T-cell (primary cell): ENCODE measurements around the gene LRRC8A. TPM values are rescaled to one million over a fixed set of nuclear protein-coding genes. Genes with fewer than 3 reads are reported as not detected.
A peak's percentile ranks its signal among the peaks of the same experiment; 100 is the strongest.

Experiments
- ATAC-seq, 4 experiments: fragments of 200-7000 bp in 3 of 4; fragments of 150-1000 bp in 1 of 4; cut with Tn5 transposase; replicated peaks in 1 of 4; 1 replicate in 3 of 4; 2 replicates in 1 of 4; pipeline ENCODE4 v1.10.0; 2021; ENCODE audit warnings: moderate library complexity in 3 of 4, mild to moderate bottlenecking in 2 of 4, moderate number of reproducible peaks in 1 of 4
- CTCF ChIA-PET, 2 donors: fragments of 300-600 bp; sonication (Branson Sonifier 250); formaldehyde crosslinking; loops; one replicate each; lab custom pipeline; 2022; ENCODE audit warnings: antibody characterized with exemption in 2 of 2; lab: Charles Lee
- POLR2A ChIA-PET, 2 donors: fragments of 300-600 bp; sonication (Branson Sonifier 250); formaldehyde crosslinking; loops; one replicate each; lab custom pipeline; 2022; ENCODE audit warnings: antibody characterized with exemption in 2 of 2; lab: Charles Lee
- DNase-seq, 35 experiments: peaks; one replicate each; pipeline versions ENCODE4 v3.0.0 to v3.0.0-alpha.2; 2013 to 2023
- H3K27ac ChIP-seq: one replicate; pipeline ENCODE4 v1.5.1; 2013; ENCODE audit warnings: low read length
- H3K27me3 ChIP-seq, 2 experiments: replicated peaks in 1 of 2; 1 replicate in 1 of 2; 2 replicates in 1 of 2; pipeline versions ENCODE4 v1.6.1 to v1.7.0; 2013; ENCODE audit warnings: low read length in 1 of 2, mixed read lengths in 1 of 2; ENCODE audit not compliant: control insufficient read depth in 2 of 2, insufficient read depth in 2 of 2; ENCODE audit errors: extremely low read depth in 1 of 2
- H3K36me3 ChIP-seq, 2 donors: 1 replicate in 1 of 2; 2 replicates in 1 of 2; pipeline versions ENCODE4 v1.6.1 to v1.7.0; 2013; ENCODE audit warnings: low read length in 1 of 2; ENCODE audit not compliant: control insufficient read depth in 2 of 2, insufficient read depth in 1 of 2; ENCODE audit errors: extremely low read depth in 1 of 2
- H3K4me1 ChIP-seq, 2 experiments: 1 replicate in 1 of 2; 2 replicates in 1 of 2; pipeline versions ENCODE4 v1.6.1 to v1.7.0; 2013; ENCODE audit warnings: low read length in 2 of 2, mixed read lengths in 1 of 2; ENCODE audit not compliant: insufficient read depth in 2 of 2, control insufficient read depth in 1 of 2; ENCODE audit errors: extremely low read depth in 1 of 2
- H3K4me3 ChIP-seq, 2 donors: 1 replicate in 1 of 2; 2 replicates in 1 of 2; pipeline versions ENCODE4 v1.5.1 to v1.7.0; 2013; ENCODE audit warnings: mild to moderate bottlenecking in 2 of 2, low read length in 1 of 2, moderate library complexity in 1 of 2; ENCODE audit not compliant: control insufficient read depth in 1 of 2; ENCODE audit errors: extremely low read depth in 1 of 2
- H3K9me3 ChIP-seq: 2 replicates; pipeline ENCODE4 v1.7.0; 2013
- H3K27ac Mint-ChIP-seq, 2 donors: one replicate each; pipeline ENCODE4 v1.8.0; 2020 to 2021; ENCODE audit warnings: mild to moderate bottlenecking in 2 of 2, mixed read lengths in 2 of 2
- H3K27me3 Mint-ChIP-seq, 2 donors: one replicate each; pipeline ENCODE4 v1.8.0; 2021 to 2022; ENCODE audit warnings: mixed read lengths in 2 of 2
- H3K36me3 Mint-ChIP-seq: one replicate; pipeline ENCODE4 v1.8.0; 2021; ENCODE audit warnings: mixed read lengths
- H3K4me1 Mint-ChIP-seq, 3 donors: one replicate each; pipeline ENCODE4 v1.8.0; 2020 to 2022; ENCODE audit warnings: mixed read lengths in 3 of 3, mild to moderate bottlenecking in 1 of 3
- H3K4me3 Mint-ChIP-seq, 3 donors: one replicate each; pipeline ENCODE4 v1.8.0; 2020 to 2022; ENCODE audit warnings: mild to moderate bottlenecking in 3 of 3, mixed read lengths in 3 of 3, moderate library complexity in 3 of 3
- H3K9me3 Mint-ChIP-seq, 3 donors: one replicate each; pipeline ENCODE4 v1.8.0; 2020 to 2022; ENCODE audit warnings: mixed read lengths in 3 of 3
- WGBS: methylation state at CpG from one replicate; pipeline ENCODE4 v1.1.5; 2013; ENCODE audit warnings: missing lambda C conversion rate; ENCODE audit not compliant: insufficient coverage; 5-methylcytosine and 5-hydroxymethylcytosine counted together
- total RNA-seq, 35 experiments: library from RNA in 6 of 35; stranded (reverse) in 6 of 35; fragments of 120-200 nt in 1 of 35; gene quantifications; one replicate each; pipeline versions ENCODE4 v1.2.1 to v1.2.4 and lab custom pipeline; 2013 to 2026

Gene LRRC8A
- total RNA-seq, 5 donors from 2014 or later (not counting 1 experiment from before 2014, with no cell fraction given), result 30.7 to 34.3 (median 33.9) TPM

DNA sequence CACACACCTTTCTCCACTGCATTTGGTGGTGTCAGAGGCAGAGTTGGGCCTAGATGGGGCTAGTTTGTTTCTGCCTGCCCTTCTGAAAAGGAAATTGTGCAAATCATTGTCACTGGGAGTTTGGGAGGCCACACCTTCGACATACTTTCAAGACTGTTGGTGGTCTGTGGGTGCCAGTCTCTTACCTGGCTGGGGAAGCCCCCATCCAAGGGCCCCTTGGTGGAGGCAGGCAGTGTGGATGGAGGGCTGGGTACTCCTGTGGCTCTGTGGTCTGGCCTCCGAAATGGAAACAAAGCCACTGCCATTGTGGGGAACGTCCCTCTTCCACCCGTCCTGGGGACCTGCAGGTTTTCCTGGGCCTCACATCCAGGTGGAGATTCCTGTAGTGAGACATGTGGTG, 27.9 kb downstream of the LRRC8A start:
- no peak overlapping the region for H3K27ac ChIP-seq
- Mint-ChIP-seq H3K27ac (peak overlapping the region; percentile 46 to 73), H3K36me3 (peaks cover 35% of the 10 kb centered on the region), H3K4me3 (no peak overlapping the region), H3K4me1 (peaks cover 40 to 63% (median 63%) of the 10 kb centered on the region in 3 donors), H3K9me3 (no peaks in the 10 kb centered on the region), H3K27me3 (no peaks in the 10 kb centered on the region)
- DNase-seq (no peak), ATAC-seq (no peak)
- no peak overlapping the region for H3K4me3 ChIP-seq
- peaks cover 10 to 72% of the 10 kb centered on the region in 2 experiments for H3K4me1 ChIP-seq
- peaks cover 28 to 45% of the 10 kb centered on the region in 2 donors for H3K36me3 ChIP-seq
- WGBS, result 50% methylated on average over 1 of the region's 4 CpGs
- ChIA-PET POLR2A (interaction anchor here in 1 of 2 donors (0.6 kb wide), 1 partner anchor 131 kb away, joined by 4 read pairs; no protein-coding TSS in a partner anchor), CTCF (no interaction called here)
- H3K27me3 ChIP-seq, result no peaks in the 10 kb centered on the region
- H3K9me3 ChIP-seq, result no peaks in the 10 kb centered on the region

GRCh38 chr9:128910906-128911305, 29.0 kb downstream of the LRRC8A start:
- WGBS, result 100% methylated on average over 2 of the region's 6 CpGs
- ATAC-seq, result peak in 1 of 4 experiments; percentile 24
- no peak for DNase-seq
- no peaks in the 10 kb centered on the region for H3K9me3 Mint-ChIP-seq
- H3K36me3 ChIP-seq, result peaks cover 33 to 53% of the 10 kb centered on the region in 2 donors
- ChIA-PET POLR2A (no interaction called here), CTCF (no interaction called here)
- H3K36me3 Mint-ChIP-seq, result peaks cover 38% of the 10 kb centered on the region
- H3K27me3 Mint-ChIP-seq, result no peaks in the 10 kb centered on the region
- peaks cover 10 to 65% of the 10 kb centered on the region in 2 experiments for H3K4me1 ChIP-seq
- peak overlapping the region; percentile 49 to 74 for H3K27ac Mint-ChIP-seq
- H3K27ac ChIP-seq, result no peak overlapping the region
- no peaks in the 10 kb centered on the region for H3K27me3 ChIP-seq
- H3K4me1 Mint-ChIP-seq, result peaks cover 40 to 57% (median 56%) of the 10 kb centered on the region in 3 donors
- no peaks in the 10 kb centered on the region for H3K9me3 ChIP-seq
- H3K4me3 Mint-ChIP-seq, result peak overlapping the region in 1 of 3 donors; percentile 20
- no peak overlapping the region for H3K4me3 ChIP-seq

GRCh38 chr9:128911529-128912035, 29.6 kb downstream of the LRRC8A start:
- Mint-ChIP-seq H3K27me3 (no peaks in the 10 kb centered on the region), H3K36me3 (peaks cover 40% of the 10 kb centered on the region), H3K4me1 (peaks cover 40 to 54% (median 53%) of the 10 kb centered on the region in 3 donors), H3K4me3 (peak overlapping the region in 1 of 3 donors; percentile 51), H3K27ac (peak overlapping the region; percentile 73 to 74), H3K9me3 (no peaks in the 10 kb centered on the region)
- peak overlapping the region; percentile 4 for H3K27ac ChIP-seq
- H3K4me1 ChIP-seq, result peaks cover 10 to 64% of the 10 kb centered on the region in 2 experiments
- CTCF ChIA-PET, result no interaction called here
- no peaks in the 10 kb centered on the region for H3K9me3 ChIP-seq
- H3K4me3 ChIP-seq, result no peak overlapping the region
- DNase-seq (no peak), ATAC-seq (peak in 1 of 4 experiments; percentile 14)
- H3K27me3 ChIP-seq, result peaks cover 0 to 2% of the 10 kb centered on the region in 2 experiments
- peaks cover 34 to 59% of the 10 kb centered on the region in 2 donors for H3K36me3 ChIP-seq
- POLR2A ChIA-PET, result interaction anchor here in 1 of 2 donors (0.6 kb wide), 1 partner anchor 471 kb away, joined by 4 read pairs; no protein-coding TSS in a partner anchor
- WGBS, result 73% methylated on average over 6 of the region's 8 CpGs

- peaks cover 35 to 62% of the 10 kb centered on the region in 2 donors for H3K36me3 ChIP-seq
- no peaks in the 10 kb centered on the region for H3K9me3 ChIP-seq
- H3K9me3 Mint-ChIP-seq, result no peaks in the 10 kb centered on the region
- no peak overlapping the region for H3K4me3 ChIP-seq
- H3K27ac Mint-ChIP-seq, result peak overlapping the region; percentile 80 to 84
- no peak overlapping the region for H3K27ac ChIP-seq
- WGBS, result 70% methylated on average over 11 of the region's 15 CpGs
- ChIA-PET CTCF (no interaction called here), POLR2A (interaction anchor here in 1 of 2 donors (0.6 kb wide), 1 partner anchor 472 kb away, joined by 4 read pairs; no protein-coding TSS in a partner anchor)
- H3K36me3 Mint-ChIP-seq, result peaks cover 43% of the 10 kb centered on the region
- no peak for DNase-seq
- peaks cover 0 to 2% of the 10 kb centered on the region in 2 experiments for H3K27me3 ChIP-seq
- no peaks in the 10 kb centered on the region for H3K27me3 Mint-ChIP-seq
- H3K4me1 Mint-ChIP-seq, result peaks cover 37 to 49% (median 48%) of the 10 kb centered on the region in 3 donors
- no peak for ATAC-seq
- peak overlapping the region in 2 of 3 donors; percentile 3 to 51 for H3K4me3 Mint-ChIP-seq
- peaks cover 10 to 60% of the 10 kb centered on the region in 2 experiments for H3K4me1 ChIP-seq
These were observed 30.4 kb downstream of the LRRC8A start for GRCh38 chr9:128912270-128912853.

DNA sequence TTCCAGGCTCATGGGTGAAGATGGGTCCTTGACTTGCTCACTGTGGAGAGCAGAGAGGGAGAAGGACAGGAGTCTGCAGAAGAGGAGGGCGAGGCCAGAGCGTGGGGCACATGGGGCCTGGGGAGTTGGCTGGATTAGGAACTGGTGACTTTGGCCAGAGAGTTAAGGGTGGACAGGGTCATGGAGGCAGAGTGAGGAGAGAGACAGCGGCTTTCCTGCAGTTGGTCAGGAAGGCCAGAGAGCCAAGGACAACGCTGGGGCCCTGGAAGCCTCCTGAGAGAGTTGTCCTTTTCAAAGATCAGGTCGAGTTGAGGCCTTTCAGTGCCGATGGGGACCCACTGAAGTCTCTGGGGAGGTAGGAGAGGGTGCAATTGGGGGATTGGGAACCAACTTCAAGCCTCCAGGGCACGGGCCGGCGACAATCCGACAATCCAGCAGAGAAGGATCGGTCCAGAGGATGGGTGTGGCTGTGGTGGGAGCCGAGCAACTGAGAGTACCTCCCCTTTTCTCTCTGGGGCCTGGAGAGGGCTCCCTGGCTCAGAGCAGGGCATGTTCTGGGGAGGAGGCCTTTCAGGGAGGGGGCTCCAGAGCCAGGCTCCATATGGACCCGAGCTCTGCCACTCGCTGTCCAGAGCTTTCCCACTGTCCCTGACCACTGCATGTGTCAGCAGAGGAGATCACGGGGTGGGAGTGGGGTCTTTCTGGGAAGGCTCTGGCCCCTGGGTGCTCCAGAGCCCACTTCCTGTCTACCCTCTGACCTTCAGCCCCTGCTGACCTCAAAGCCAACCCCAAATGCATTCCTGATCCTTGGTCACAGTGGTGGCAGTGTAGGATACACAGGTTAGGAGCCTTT, 31.3 kb downstream of the LRRC8A start:
- CTCF ChIA-PET, result no interaction called here
- peak overlapping the region; percentile 80 to 84 for H3K27ac Mint-ChIP-seq
- H3K36me3 ChIP-seq, result peaks cover 37 to 61% of the 10 kb centered on the region in 2 donors

More for the DNA sequence above, 31.3 kb downstream of the LRRC8A start:
- Mint-ChIP-seq H3K27me3 (no peaks in the 10 kb centered on the region), H3K4me3 (peak overlapping the region in 1 of 3 donors; percentile 51), H3K4me1 (peaks cover 34 to 46% (median 46%) of the 10 kb centered on the region in 3 donors), H3K36me3 (peaks cover 40% of the 10 kb centered on the region), H3K9me3 (no peaks in the 10 kb centered on the region)
- ATAC-seq (no peak), DNase-seq (no peak)
- H3K27me3 ChIP-seq, result peaks cover 0 to 2% of the 10 kb centered on the region in 2 experiments
- H3K9me3 ChIP-seq, result no peaks in the 10 kb centered on the region
- H3K4me1 ChIP-seq, result peaks cover 10 to 60% of the 10 kb centered on the region in 2 experiments
- POLR2A ChIA-PET, result no interaction called here
- H3K27ac ChIP-seq, result no peak overlapping the region
- H3K4me3 ChIP-seq, result no peak overlapping the region
- 98% methylated on average over 12 of the region's 15 CpGs for WGBS
